Hepatocyte (in vitro differentiated cells): Measurements from ENCODE around the gene FNDC1.

ENCODE experiments used
- CTCF ChIP-seq: fragments of 200-600 bp; sonication (generic); IDR thresholded peaks from 2 replicates; pipeline ENCODE4 v1.5.1; 2016; ENCODE audit warnings: antibody characterized with exemption, mild to moderate bottlenecking; ENCODE audit not compliant: poor library complexity
- EZH2 ChIP-seq: fragments of 200-600 bp; sonication (generic); IDR thresholded peaks from 2 replicates; pipeline ENCODE4 v1.6.1; 2016; ENCODE audit warnings: antibody characterized with exemption, mild to moderate bottlenecking, borderline replicate concordance

- TF ChIP-seq CTCF, result no peak
- TF ChIP-seq EZH2, result no peak
Observed at GRCh38 chr6:159127701-159128100, 41.5 kb upstream of the FNDC1 start.
